T-helper 22 cell (primary cell): ENCODE measurements around the gene COBL.

Experiments used
- DNase-seq: peaks from one replicate; pipeline ENCODE4 v3.0.0-alpha.2; 2020; ENCODE audit warnings: low read depth

COBL gene

DNA sequence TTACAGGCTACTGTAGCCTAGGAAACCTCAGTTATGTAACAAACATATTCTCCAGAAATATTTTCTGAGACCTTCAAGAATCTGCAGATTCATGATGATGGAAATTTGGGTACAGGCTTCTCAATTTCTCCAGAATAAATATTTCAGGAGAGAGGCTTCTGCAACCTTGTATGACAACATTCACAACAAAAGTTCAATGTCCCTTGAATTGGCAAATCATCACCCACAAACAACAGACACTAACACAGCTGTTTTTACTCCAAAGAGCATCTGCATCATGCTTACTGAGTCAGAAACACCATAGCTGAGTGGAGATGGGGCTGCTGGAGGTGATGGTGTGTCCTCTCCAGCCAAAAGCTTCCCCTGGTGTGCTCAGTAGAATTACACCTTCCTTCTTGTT lies 9.3 kb upstream of the COBL start:
- DNase-seq = no peak

DNA sequence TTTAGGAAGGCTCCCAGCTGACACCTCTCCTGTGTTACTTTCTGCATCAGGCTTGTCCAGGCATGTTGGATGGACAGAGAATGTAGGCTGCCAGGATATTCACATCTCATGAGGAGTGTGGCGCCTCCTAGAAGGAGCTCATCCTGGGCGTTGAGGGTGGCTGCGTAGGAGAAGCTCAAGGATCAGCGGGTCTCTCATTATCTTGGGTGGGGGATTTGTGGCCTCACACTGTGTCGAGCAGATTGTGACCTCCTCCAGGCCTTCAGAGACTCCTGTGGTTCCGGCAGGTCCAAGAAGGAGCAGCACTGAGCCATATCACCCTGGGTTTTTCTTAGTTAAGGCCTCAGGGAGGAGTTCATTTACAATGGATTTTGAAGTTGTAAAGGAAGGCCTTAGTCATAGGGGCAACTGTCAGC lies 8.7 kb upstream of the COBL start:
- no peak for DNase-seq

DNA sequence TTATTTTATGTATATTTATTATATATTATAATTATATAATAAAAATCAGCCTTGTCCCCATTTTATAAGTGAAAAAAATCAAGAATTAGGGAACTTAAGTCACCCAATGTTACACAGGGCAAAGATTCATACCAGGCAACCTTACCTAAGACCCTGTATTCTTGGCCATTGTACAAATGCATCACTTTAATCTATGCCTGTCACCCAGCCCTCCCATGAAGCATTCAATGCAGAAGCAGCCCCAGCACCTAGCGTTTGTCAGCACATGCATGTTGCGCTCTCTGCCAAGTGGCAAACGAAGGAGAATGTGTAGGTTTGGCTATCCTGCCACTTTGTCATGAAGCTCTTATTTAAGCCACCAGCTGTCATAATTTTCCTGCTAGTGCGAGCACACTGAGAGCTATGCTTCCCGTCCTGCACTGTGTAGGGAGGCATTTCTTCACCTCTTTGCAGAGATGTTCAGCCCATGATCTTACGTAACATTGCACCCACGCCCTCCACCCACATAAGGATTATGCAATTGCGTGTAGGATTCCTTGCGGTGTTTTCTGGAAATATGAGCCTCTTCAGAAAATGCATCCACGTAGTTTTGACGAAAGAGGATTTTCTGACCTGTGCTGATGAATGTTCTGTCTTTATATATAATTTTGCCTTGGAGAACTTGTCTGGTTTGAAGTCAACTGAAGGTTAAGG lies 7.7 kb upstream of the COBL start:
- no peak for DNase-seq

DNA sequence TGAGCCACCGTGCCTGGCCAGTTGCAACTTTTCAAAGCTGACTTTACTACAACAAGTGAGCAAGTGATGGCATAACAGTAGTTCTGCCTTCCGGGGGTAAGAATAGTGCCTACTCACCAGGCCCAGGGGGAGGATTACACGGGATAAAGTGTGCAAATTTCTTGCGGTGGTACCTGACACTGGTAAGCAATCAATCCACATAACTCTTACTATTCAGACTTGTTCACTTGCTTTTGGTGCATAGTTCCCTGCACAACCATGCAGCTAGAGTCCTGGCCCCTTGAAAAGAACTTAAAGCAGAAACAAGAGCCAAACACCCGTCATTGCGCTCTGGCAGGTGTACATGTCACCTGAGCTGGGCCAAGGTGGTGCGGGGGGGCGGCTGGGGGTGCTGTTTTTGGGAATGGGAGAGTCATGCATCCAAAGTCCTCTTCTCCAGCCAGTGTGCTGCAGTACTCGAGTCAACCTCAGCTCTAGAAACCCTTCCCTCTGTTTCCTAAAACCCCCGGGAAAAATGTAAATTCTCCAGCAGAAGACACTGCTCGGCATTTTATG lies 5.4 kb upstream of the COBL start:
- DNase-seq = no peak

- no peak for DNase-seq
Observed at GRCh38 chr7:51318886-51319579, 2.4 kb upstream of the COBL start.

DNA sequence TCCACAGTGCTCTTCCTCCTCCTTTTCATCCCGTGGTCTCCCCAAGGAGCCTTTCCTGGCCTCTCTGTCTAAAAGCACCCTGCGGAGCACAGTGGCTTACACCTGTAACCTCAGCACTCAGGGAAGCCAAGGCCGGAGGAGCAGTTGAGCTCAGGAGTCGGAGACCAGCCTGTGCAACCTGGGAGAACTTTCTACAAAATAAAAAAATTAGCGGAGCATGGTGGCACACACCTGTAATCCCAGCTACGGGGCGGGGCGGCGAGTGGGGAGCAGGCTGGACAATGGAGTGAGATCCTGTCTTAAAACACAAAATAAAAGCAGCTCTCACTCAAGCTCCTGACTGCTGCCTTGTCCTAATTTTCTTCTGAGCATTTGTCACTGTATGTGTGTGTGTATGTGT lies 1.4 kb upstream of the COBL start:
- DNase-seq = no peak

DNA sequence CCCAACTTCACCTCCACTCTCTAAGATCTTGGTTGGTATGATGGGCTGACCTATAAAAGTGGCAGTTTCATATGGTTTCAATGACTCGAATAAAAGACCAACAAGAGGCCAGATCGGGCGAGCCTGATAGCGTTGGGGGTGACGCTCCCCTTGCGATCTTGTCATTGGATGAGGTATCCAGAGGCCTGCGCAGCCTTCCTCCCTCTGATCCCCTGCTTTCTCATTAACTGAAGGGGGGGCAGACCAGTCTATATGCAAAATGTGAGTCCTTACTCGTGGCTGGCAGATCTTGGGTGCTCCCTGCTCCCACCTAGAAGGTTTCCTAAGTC lies 937 bp upstream of the COBL start:
- no peak for DNase-seq

GRCh38 chr7:51316262-51316665 lies 345 bp downstream of the COBL start:
- DNase-seq = no peak

GRCh38 chr7:51315393-51316261 lies 982 bp downstream of the COBL start:
- DNase-seq = no peak

GRCh38 chr7:51314726-51315125 lies 1.9 kb downstream of the COBL start:
- no peak for DNase-seq

- no peak for DNase-seq
Observed at GRCh38 chr7:51313738-51314425, 2.7 kb downstream of the COBL start.

DNA sequence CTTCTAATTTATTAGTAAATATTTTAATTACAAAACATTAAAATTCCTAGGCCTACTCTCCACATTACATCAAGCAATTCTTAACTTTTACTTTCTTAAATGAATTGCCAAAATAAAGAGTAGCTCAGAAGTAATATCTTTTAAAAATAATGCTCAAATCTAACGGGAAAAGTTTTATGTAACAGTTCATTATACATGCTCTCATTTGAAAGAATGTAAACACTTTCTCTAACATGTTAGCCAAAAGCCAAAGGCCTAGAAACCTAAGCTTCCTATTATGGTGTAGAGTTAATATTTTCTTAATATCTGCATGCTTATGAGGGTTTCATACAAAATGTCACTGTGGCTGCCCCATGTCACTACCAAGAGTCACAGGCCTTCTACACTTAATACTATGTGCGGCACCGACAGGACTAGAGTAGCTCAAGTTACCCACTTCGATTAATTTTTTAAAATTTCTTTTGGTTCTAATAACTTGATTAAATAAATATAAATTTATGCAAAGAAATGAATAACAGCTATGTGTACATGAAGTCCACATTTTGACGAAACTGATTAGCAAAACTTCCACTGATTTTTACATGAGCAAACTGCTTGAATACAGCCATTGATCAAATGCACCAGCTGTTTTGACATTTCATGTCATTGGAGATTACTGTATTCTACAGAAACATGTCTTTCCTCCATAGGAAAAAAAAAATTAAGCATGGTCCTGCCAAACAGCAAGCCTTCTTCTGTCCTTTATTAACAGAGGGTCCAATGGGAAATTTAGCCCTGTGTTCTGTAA lies 3.5 kb downstream of the COBL start:
- DNase-seq = no peak

DNA sequence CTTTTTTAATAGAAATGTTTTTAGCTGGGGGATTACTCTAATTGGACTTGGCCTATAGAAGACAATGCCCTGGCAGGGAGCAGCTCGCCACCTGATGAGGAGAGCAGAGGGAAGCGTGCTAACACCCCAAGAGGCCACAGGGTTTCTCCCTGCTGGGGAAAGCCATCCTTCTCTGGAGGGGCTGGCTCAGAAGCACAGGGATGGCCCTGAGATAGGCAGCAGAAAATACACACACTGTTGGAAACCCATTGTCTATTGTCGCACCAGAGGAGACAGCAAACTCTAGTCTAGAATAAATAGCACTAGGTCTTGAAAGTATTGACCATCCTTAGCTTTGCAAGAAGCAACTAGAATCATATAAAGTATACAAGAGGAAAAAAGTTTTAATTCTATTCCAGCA lies 5.4 kb downstream of the COBL start:
- DNase-seq = no peak

DNA sequence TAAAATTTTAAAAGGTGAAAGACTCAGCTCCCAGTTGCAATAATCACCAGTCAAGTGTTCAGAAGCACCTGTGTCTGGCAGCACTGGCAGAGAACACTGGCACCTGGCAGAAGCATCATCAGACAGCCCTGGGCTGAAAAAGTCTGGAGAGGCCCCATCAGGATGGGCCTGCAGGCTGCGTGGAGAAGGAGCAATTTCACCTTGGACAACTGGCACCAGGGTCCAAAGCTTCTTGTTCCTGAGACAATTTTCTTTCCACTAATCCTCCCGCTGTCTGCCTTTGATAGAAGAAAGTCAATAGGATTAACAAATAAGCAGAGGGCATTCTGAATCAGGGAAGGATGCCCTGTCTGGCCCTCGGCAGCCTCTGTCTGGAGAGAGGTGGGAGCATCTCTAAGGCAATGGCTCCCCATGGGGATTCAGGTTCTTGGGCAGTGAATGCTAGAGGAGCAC lies 6.5 kb downstream of the COBL start:
- no peak for DNase-seq

GRCh38 chr7:51309361-51310130 lies 7.1 kb downstream of the COBL start:
- DNase-seq = no peak

DNA sequence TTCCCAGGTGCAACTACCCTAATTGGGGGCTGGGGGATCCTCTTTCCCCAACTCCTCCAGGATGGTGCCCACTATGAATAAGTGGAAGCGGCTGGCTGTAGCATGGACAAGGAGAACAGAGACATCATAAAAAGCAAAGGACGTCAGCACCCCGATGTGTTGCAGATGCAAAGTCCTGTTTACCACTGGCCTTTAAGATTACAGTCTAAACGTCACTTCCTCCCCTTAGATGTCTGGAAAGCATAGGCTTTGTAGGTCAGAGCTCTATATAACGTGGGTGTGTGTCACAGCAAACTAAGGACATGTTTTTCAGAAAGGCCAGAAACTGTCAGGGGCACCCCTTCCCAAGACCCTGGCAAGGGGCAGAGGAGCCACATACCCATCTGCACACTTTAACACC lies 7.9 kb downstream of the COBL start:
- DNase-seq = no peak

DNA sequence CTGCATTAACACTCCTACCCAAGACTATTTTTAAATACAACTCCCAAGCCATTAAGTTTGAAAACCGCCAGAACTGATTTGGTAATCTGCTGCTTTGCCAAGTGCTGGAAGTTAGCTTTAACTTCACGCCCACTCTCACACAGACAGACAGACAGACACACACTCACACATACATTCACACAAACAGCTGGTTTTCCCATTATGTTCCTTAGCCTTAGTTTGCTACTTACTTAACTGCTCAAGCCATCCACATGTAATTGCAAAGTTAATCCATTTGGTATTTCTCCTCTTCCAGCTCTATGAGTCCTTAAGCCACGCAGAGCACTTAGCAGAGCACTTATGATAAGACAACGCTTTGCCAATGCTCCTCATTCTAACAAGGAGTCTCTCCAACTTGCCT lies 8.3 kb downstream of the COBL start:
- DNase-seq = no peak

DNA sequence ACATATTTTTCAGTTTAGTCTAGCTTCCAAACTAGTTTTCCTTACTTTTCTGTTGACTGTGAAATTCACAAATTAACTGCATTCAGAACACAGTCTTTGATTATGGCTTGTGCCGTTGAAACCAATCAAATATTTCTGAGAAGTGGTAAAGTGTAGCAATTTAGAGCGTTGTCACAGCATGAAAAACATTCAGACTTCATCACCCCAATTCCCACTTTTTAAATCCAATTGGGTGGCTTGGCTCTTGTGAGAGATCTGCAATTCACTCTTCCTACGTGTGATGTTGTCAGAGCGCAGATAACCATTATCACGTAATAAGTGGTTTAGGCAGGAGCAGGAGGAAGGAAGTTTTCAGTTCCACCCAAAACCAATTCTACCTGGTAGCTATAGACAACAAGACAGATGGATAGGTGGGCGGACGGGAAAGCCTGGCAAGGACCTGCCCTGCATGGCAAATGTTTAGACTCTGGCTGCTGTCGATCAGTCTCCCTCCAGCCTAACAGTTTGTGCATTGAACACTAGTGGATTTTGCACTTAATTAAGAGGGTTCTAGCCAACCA lies 8.9 kb downstream of the COBL start:
- DNase-seq = no peak

DNA sequence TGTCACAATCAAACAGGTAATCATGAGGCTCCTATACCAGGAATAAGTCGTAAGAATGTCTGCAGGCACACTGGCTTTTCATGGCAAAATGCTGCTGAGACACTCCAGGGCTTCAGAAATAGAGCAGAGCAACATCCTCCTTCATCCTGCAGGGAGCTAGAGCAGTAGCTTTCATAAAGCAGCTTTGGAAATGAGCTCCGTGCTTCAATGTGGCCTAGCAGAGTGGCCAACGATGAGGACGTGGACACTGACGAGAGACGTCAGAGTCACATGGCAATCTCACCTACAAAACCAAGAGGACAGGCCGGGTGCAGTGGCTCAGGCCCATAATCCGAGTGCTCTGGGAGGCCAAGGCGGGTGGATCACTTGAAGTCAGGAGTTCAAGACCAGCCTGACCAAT lies 9.8 kb downstream of the COBL start:
- no peak for DNase-seq

DNA sequence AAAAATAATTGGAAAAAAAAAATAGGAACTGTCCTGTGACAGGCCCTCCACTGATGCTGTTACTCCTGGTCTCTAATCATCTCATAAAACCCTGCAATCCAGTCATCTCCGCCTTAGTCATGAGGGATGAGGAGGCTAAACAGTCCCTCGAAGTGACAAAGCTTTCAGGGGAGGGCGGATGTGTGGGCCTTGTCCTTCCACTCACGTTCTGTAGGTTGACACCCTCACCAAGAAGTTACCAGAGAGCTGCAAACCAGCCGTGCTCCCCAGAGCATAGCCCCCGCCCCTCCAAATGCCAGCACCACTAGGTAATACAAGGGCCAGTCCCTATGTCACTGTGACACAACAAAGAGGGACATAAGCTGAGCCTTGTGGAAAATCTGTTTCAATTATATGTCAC lies 11.9 kb downstream of the COBL start:
- DNase-seq = no peak
